Effector memory CD8-positive, alpha-beta T cell (primary cell): ENCODE data around the gene CBFA2T3.

Experiments
- ATAC-seq: fragments of 150-1000 bp; cut with Tn5 transposase; replicated peaks from 2 replicates; pipeline ENCODE4 v1.10.0; 2021; ENCODE audit warnings: mild to moderate bottlenecking, moderate library complexity
- DNase-seq, 3 experiments: peaks; one replicate each; pipeline ENCODE4 v3.0.0; 2021
- H3K27ac Mint-ChIP-seq, 2 donors: one replicate each; pipeline ENCODE4 v1.8.0; 2022; ENCODE audit warnings: mild to moderate bottlenecking in 2 of 2, mixed read lengths in 2 of 2, moderate library complexity in 2 of 2
- H3K27me3 Mint-ChIP-seq, 2 donors: one replicate each; pipeline ENCODE4 v1.8.0; 2022; ENCODE audit warnings: mixed read lengths in 2 of 2
- H3K36me3 Mint-ChIP-seq: one replicate; pipeline ENCODE4 v1.8.0; 2022; ENCODE audit warnings: mild to moderate bottlenecking, moderate library complexity, mixed read lengths; ENCODE audit not compliant: insufficient read depth
- H3K4me1 Mint-ChIP-seq, 2 donors: one replicate each; pipeline ENCODE4 v1.8.0; 2022; ENCODE audit warnings: low read depth in 2 of 2, mixed read lengths in 2 of 2
- H3K4me3 Mint-ChIP-seq, 2 donors: one replicate each; pipeline ENCODE4 v1.8.0; 2022; ENCODE audit warnings: mild to moderate bottlenecking in 2 of 2, mixed read lengths in 2 of 2, moderate library complexity in 2 of 2
- H3K9me3 Mint-ChIP-seq, 2 donors: one replicate each; pipeline ENCODE4 v1.8.0; 2022; ENCODE audit warnings: mixed read lengths in 2 of 2

The CBFA2T3 gene

GRCh38 chr16:88995746-88996535 is 18.9 kb upstream of the CBFA2T3 start:
- ATAC-seq (no peak), DNase-seq (no peak)
- H3K4me3 Mint-ChIP-seq, result no peak overlapping the region
- peaks cover 0 to 7% of the 10 kb centered on the region in 2 donors for H3K9me3 Mint-ChIP-seq
- H3K27ac Mint-ChIP-seq, result no peak overlapping the region
- H3K27me3 Mint-ChIP-seq, result peaks cover 6 to 30% of the 10 kb centered on the region in 2 donors
- peaks cover 6 to 9% of the 10 kb centered on the region in 2 donors for H3K4me1 Mint-ChIP-seq
- H3K36me3 Mint-ChIP-seq, result peaks cover 3% of the 10 kb centered on the region

- Mint-ChIP-seq H3K4me3 (no peak overlapping the region), H3K9me3 (peaks cover 0 to 7% of the 10 kb centered on the region in 2 donors), H3K27me3 (peaks cover 6 to 30% of the 10 kb centered on the region in 2 donors), H3K27ac (no peak overlapping the region), H3K36me3 (peaks cover 3% of the 10 kb centered on the region), H3K4me1 (peaks cover 4 to 9% of the 10 kb centered on the region in 2 donors)
- no peak for ATAC-seq
- DNase-seq, result no peak
Observed at GRCh38 chr16:88995194-88995593, 18.2 kb upstream of the CBFA2T3 start.

GRCh38 chr16:88994695-88995094 is 17.7 kb upstream of the CBFA2T3 start:
- Mint-ChIP-seq H3K4me3 (no peak overlapping the region), H3K36me3 (no peaks in the 10 kb centered on the region), H3K27me3 (peaks cover 6 to 30% of the 10 kb centered on the region in 2 donors), H3K9me3 (peaks cover 0 to 7% of the 10 kb centered on the region in 2 donors), H3K27ac (no peak overlapping the region), H3K4me1 (peaks cover 2 to 6% of the 10 kb centered on the region in 2 donors)
- DNase-seq, result no peak
- ATAC-seq, result no peak

DNA sequence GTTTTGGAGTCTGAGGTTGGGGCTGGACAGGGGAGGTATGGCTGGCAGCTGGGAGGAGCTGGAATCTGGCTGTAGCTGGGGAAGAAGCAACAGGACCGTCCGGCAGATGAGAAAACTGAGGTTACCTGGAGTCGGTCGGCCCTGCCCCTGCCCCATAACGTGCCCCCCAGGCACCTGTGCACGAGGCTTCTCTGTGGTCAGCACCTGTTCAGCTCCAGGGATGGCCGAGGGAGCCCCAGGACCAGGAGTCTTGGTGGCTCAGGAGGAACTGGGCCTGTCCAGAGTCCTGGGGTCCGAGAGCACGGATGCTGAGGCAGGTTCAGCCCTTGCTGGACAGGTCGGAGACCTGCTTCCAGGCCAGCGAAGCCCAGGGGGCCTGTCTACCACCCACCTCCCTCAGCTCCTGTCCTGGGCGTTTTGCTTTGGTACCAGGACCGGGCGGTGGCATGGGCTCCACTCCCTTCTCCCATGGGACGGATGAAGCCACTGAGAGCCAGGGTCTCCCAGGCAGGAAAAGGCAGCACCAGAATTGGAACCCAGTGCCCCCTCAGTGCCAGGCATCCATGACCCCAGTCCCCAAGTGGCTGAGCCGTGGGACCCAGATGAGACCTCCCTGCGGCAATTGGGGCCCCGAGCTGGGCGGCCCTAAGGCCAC is 17.1 kb upstream of the CBFA2T3 start:
- ATAC-seq, result no peak
- no peak overlapping the region for H3K4me3 Mint-ChIP-seq
- peaks cover 6 to 29% of the 10 kb centered on the region in 2 donors for H3K27me3 Mint-ChIP-seq
- peaks cover 1 to 2% of the 10 kb centered on the region in 2 donors for H3K4me1 Mint-ChIP-seq
- H3K27ac Mint-ChIP-seq, result no peak overlapping the region
- no peak for DNase-seq
- H3K9me3 Mint-ChIP-seq, result peaks cover 0 to 4% of the 10 kb centered on the region in 2 donors
- no peaks in the 10 kb centered on the region for H3K36me3 Mint-ChIP-seq

DNA sequence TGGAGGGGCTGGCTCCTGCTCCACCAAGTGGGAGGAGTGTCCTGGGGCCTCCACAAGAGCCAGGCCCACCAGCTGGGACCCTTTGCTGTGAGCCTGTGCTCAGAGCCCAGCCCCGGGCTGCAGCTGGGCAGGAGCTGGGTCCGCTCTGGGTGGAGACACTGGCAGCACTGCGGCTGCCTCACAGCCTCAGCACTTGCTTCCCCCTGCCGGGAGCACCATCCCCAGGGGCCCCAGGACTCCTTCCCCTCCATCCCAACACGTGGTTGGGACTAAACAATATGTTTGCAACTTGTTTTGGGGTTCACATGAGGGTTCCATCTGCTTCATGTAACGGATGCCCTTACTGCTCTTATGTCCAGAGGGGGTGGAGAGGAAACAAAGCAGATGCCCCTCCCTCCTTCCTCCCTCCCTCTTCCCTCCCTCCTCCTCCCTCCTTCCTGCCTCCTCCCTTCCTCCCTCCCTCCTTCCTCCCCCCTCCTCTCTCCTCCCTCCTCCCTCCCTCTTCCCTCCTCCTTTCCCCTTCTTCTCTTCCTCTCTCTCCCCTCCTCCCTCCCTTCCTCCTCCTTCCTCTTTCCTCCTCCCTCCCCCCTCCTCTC is 16.3 kb upstream of the CBFA2T3 start:
- Mint-ChIP-seq H3K36me3 (no peaks in the 10 kb centered on the region), H3K4me3 (no peak overlapping the region), H3K4me1 (no peaks in the 10 kb centered on the region), H3K9me3 (no peaks in the 10 kb centered on the region), H3K27me3 (peaks cover 6 to 29% of the 10 kb centered on the region in 2 donors), H3K27ac (no peak overlapping the region)
- no peak for DNase-seq
- no peak for ATAC-seq

- no peaks in the 10 kb centered on the region for H3K36me3 Mint-ChIP-seq
- H3K4me1 Mint-ChIP-seq, result no peaks in the 10 kb centered on the region
- peaks cover 6 to 29% of the 10 kb centered on the region in 2 donors for H3K27me3 Mint-ChIP-seq
- no peak for DNase-seq
- ATAC-seq, result no peak
- no peaks in the 10 kb centered on the region for H3K9me3 Mint-ChIP-seq
- no peak overlapping the region for H3K4me3 Mint-ChIP-seq
- no peak overlapping the region for H3K27ac Mint-ChIP-seq
Observed at GRCh38 chr16:88992351-88993165, 15.6 kb upstream of the CBFA2T3 start.

DNA sequence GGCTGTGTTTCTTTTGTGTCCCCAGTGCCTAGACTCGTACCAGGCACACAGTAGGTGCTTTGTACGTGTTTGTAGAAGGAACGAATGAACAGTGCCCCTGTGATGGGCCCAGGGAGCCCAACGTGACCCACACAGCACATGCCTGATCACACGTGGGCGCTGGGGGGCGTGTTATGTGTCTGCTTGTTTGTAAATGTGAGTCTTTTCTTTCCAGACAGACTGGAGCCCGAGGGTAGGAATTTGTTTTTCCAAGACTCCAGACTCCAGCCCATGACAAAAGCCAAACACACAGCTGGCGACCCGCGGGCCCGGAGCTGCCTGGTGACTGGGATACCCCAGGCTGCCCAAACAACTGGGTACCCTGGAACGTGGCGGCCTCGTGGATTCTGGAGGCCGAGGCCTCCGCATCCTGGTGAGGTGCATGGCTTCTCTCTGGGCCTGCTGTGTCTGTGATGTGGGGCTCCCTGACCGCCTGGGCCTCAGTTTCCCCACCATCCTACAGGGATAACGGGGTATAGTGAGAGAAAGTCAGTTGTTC is 14.9 kb upstream of the CBFA2T3 start:
- ATAC-seq, result no peak
- no peak for DNase-seq
- H3K4me3 Mint-ChIP-seq, result no peak overlapping the region
- H3K27ac Mint-ChIP-seq, result no peak overlapping the region
- no peaks in the 10 kb centered on the region for H3K9me3 Mint-ChIP-seq
- peaks cover 6 to 29% of the 10 kb centered on the region in 2 donors for H3K27me3 Mint-ChIP-seq
- H3K36me3 Mint-ChIP-seq, result no peaks in the 10 kb centered on the region
- H3K4me1 Mint-ChIP-seq, result no peaks in the 10 kb centered on the region

GRCh38 chr16:88989852-88990547 is 13.0 kb upstream of the CBFA2T3 start:
- ATAC-seq (no peak), DNase-seq (no peak)
- Mint-ChIP-seq H3K9me3 (no peaks in the 10 kb centered on the region), H3K4me3 (no peak overlapping the region), H3K4me1 (no peaks in the 10 kb centered on the region), H3K27me3 (peaks cover 2 to 23% of the 10 kb centered on the region in 2 donors), H3K36me3 (no peaks in the 10 kb centered on the region), H3K27ac (no peak overlapping the region)

- no peak overlapping the region for H3K4me3 Mint-ChIP-seq
- no peaks in the 10 kb centered on the region for H3K4me1 Mint-ChIP-seq
- no peaks in the 10 kb centered on the region for H3K9me3 Mint-ChIP-seq
- no peaks in the 10 kb centered on the region for H3K36me3 Mint-ChIP-seq
- H3K27ac Mint-ChIP-seq, result no peak overlapping the region
- DNase-seq (no peak), ATAC-seq (no peak)
- H3K27me3 Mint-ChIP-seq, result peaks cover 0 to 23% of the 10 kb centered on the region in 2 donors
Observed at GRCh38 chr16:88988980-88989811, 12.2 kb upstream of the CBFA2T3 start.

DNA sequence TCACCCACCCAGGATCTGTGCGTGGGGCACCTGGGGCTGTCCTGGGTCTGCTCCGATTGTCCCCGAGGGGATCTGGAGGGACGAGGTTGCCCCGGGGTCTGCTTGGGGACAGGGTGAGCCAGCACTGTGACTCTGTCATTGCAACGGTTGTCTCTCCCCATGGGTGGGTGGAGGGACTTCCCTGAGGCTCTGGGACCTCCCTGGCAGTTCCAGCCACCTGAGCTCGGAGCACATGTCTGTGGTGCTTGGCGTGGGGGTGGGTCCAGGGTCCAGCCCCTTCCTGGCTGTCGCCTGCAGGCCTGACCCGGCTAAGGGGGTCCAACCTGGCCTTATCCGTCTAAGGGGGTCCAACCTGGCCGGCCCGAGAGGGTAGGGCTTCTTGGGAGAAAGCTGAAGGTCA is 8.5 kb upstream of the CBFA2T3 start:
- Mint-ChIP-seq H3K4me1 (peaks cover 0 to 6% of the 10 kb centered on the region in 2 donors), H3K4me3 (no peak overlapping the region), H3K27ac (no peak overlapping the region), H3K27me3 (peaks cover 8 to 55% of the 10 kb centered on the region in 2 donors), H3K36me3 (peaks cover 4% of the 10 kb centered on the region), H3K9me3 (no peaks in the 10 kb centered on the region)
- no peak for DNase-seq
- ATAC-seq, result no peak

DNA sequence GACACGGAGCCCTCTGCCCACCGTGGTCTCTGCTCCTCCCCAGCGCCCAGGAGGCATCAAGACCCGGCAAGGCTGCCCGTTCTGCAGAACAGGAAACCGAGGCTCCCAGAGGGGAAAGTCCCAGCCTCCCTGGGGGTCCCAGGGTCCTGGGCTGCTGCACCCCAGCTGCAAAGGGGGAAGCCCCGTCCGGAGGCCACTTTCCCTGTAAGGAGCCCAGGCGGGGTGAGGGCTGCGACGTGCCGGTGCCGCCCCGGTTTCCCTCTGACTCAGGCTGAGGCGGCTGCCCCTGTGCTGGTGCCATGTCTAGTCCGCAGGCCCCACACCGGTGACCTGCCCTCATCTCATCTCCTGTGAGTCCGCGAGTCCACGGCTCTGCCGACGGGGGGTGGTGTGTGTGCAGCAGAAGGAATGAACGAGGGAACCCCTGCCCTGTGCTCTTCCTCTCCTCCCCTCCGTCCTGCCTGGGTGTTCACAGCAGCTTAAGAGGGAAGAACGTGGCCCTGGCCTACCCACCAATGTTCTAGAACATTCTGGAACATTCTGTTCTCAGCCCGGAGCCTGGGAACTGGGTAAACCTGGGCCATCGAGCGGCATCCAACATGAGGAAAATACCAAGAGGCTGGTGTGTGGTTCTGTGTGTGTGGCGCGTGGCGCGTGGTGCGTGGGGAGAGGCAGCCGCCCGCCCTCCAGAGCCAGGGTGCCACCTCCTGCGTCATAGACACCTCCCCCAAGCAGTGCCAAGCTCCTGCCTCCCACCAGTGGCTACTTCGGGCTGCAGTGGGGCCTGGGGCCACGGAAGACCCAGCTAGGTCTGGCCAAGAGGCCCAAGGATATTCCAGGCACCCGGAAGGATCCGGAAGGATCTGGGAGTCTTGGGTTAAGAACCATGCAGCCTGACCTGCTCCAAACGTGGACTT is 7.0 kb upstream of the CBFA2T3 start:
- Mint-ChIP-seq H3K9me3 (no peaks in the 10 kb centered on the region), H3K27me3 (peaks cover 12 to 60% of the 10 kb centered on the region in 2 donors), H3K36me3 (peaks cover 4% of the 10 kb centered on the region), H3K4me3 (no peak overlapping the region), H3K4me1 (peaks cover 0 to 6% of the 10 kb centered on the region in 2 donors), H3K27ac (no peak overlapping the region)
- ATAC-seq (peak; percentile 26), DNase-seq (no peak)
